ENCODE data around the gene RAB6A. TPM values are rescaled to one million over a fixed set of nuclear protein-coding genes. Genes with fewer than 3 reads are reported as not detected.

Gene RAB6A
- 109 and 115 TPM in 2 replicates for total RNA-seq

DNA sequence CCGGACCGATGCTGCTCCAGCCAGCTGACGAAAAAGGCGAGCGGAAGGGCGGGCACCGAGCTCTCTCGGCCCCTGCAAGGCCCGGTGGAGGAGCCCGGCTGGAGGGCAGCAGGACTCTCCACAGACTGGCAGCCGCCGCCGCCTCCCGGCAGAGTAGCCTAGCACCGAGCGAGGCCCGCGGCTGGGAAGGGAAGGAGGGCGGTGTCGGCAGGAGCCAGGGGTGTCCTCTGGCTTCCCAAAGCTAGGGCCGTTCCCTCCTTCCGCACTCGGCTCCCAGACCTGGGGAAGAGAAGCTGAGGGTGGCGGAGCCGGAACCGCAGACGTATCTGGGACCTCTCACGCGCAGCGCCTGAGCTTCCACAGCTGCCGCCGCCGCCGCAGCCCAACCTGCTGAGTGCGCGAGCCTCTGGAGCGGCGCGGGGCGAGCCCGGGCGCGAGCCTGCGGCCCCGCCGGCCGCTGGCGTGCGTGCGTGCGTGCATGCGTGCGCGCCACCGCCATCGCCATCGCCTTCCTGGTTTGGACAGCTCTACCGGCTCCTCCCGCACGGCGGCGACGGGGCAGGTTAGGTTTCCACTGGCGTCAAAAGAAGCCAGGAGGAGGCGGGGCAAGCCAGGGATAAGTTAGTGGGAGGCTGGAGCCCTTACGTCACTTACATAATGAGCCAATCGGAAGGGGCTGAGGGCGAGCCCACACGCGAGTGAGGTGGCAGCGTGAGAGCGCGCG lies at the start of gene RAB6A:
Gene RAB6A (minus strand): TSS at position 396 of the 724 bp plus-strand sequence. CDS start 439 bp downstream, outside the sequence.

DNA sequence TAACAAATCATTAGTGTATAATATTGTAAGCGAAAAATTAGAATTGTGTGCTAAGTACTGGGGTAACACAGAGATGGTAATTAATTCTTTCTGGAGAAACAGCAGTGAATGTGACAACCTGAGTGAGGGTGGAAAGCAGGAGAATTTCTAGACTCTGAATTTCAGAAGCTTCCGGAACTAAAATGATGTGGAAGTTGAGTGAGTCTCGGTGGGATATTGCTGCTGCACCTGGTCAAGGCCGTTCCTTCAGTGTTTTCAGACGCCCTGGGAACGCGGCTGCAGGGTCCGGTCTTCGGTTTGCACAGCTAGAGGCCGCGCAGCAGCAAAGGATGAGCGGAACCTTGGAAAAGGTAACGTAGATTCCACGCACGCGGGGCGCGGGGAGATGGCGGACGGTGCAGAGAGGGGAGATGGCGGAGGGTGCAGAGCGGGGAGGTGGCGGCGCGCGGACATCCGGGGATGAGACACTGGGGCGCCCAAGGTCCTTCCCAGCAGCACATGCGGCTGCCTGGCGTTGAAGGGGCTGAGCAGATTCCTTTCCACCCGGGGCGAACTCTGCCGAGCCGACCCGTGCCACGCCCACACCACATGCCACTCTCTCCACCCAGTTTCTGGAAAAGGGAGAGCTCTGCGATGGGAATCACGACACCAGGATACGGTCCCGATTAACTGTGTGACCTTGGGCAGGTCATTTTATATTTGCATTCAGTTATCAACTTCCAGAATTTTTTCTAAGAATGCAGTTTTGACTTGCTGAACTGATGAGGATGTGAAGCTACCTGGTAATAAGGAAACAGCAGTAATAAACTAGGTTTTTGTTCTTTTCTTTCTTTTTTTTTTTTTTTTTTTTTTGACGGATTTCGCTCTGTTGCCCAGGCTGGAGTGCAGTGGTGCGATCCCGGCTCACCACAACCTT lies 27.0 kb upstream of the RAB6A start, which contains the start of gene MRPL48:
Gene MRPL48 (plus strand): TSS at position 232 of the 916 bp plus-strand sequence. CDS start 98 bp downstream, at position 330.

DNA sequence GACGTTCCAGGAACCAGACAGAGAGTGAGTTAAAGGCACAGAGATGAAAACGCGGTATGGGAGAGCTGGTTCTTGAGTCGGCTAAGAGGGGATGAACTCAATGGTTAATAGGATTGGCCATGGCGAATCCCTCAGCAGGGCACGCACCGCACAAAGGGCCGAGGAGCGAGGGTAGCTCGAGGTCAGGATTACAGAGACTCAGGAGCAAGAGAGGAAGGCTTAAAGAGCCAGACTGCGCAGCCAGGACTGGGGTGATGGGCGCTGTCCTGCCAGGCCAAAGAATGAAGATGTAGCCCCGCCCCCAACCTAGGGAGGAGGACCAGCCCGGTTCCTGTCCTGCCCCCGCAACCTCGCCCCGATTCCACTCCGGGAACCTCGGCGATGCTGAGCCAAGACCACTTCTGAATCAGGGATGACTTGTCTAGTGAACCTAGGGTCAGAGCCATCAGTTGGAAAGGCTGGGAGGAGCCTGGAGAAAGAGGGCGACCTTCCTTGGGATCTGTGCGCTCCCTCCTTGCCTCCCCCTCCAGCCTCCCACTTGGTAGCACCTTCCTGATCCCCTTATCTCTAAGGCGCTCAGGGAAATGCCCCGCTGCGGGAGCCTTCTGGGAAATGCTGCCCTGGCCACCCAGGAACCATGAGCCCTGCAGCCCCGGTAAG lies 114.8 kb downstream of the RAB6A start, which contains the start of gene PLEKHB1:
Gene PLEKHB1 (plus strand): TSS at position 610 of the 660 bp plus-strand sequence. CDS start 28 bp downstream, at position 638.

Other genes starting within 250 kb of the RAB6A start
- 25.0 and 29.2 TPM in 2 replicates for gene FAM168A, start 163.0 kb downstream of the RAB6A start, total RNA-seq
- 0.62 and 5.6 TPM in 2 replicates for gene PLEKHB1, start 114.5 kb downstream of the RAB6A start, total RNA-seq
- gene MRPL48, start 26.8 kb upstream of the RAB6A start, total RNA-seq: 17.5 and 25.1 TPM in 2 replicates
- gene COA4, start 115.8 kb upstream of the RAB6A start, total RNA-seq: 58.5 and 64.4 TPM in 2 replicates
- gene PAAF1, start 115.9 kb upstream of the RAB6A start, total RNA-seq: 10.7 and 14.1 TPM in 2 replicates
- not detected in 2 replicates for gene DNAJB13, start 190.0 kb upstream of the RAB6A start, total RNA-seq
- 0.50 TPM in 1 of 2 replicates, not detected in the other for gene UCP2, start 221.8 kb upstream of the RAB6A start, total RNA-seq
- gene UCP3, start 248.0 kb upstream of the RAB6A start, total RNA-seq: 0.50 TPM in 1 of 2 replicates, not detected in the other

All from cardiac ventricle fibroblast (primary cell).